Stimulated activated naive CD8-positive, alpha-beta T cell treated with anti-CD3 and anti-CD28 coated beads, Interleukin-15, amount 100 ng/mL, for 72 hours (primary cell): ENCODE results near the gene MYO5B.
A peak's percentile ranks its signal among the peaks of the same experiment; 100 is the strongest.

Source experiments
- ATAC-seq: fragments of 150-1000 bp; cut with Tn5 transposase; 2 replicates; pipeline ENCODE4 v1.10.0; 2021; ENCODE audit warnings: mild to moderate bottlenecking, moderate library complexity
- DNase-seq, 2 donors: peaks; one replicate each; pipeline ENCODE4 v3.0.0; 2021 to 2022
- H3K27ac Mint-ChIP-seq, 2 donors: one replicate each; pipeline ENCODE4 v1.8.0; 2022; ENCODE audit warnings: mild to moderate bottlenecking in 2 of 2, mixed read lengths in 2 of 2, moderate library complexity in 2 of 2
- H3K27me3 Mint-ChIP-seq: one replicate; pipeline ENCODE4 v1.8.0; 2022; ENCODE audit warnings: mixed read lengths
- H3K4me1 Mint-ChIP-seq: one replicate; pipeline ENCODE4 v1.8.0; 2022; ENCODE audit warnings: mild to moderate bottlenecking, mixed read lengths
- H3K4me3 Mint-ChIP-seq, 2 donors: one replicate each; pipeline ENCODE4 v1.8.0; 2022; ENCODE audit warnings: mild to moderate bottlenecking in 2 of 2, mixed read lengths in 2 of 2, moderate library complexity in 1 of 2
- H3K9me3 Mint-ChIP-seq, 2 donors: one replicate each; pipeline ENCODE4 v1.8.0; 2022; ENCODE audit warnings: mixed read lengths in 2 of 2

The MYO5B gene

GRCh38 chr18:50080932-50081560, 113.9 kb downstream of the MYO5B start:
- H3K4me3 Mint-ChIP-seq: no peak overlapping the region
- ATAC-seq: no peak
- no peaks in the 10 kb centered on the region for H3K9me3 Mint-ChIP-seq
- H3K27me3 Mint-ChIP-seq: peaks cover 50% of the 10 kb centered on the region
- DNase-seq: no peak
- H3K27ac Mint-ChIP-seq: no peak overlapping the region
- H3K4me1 Mint-ChIP-seq: no peaks in the 10 kb centered on the region

DNA sequence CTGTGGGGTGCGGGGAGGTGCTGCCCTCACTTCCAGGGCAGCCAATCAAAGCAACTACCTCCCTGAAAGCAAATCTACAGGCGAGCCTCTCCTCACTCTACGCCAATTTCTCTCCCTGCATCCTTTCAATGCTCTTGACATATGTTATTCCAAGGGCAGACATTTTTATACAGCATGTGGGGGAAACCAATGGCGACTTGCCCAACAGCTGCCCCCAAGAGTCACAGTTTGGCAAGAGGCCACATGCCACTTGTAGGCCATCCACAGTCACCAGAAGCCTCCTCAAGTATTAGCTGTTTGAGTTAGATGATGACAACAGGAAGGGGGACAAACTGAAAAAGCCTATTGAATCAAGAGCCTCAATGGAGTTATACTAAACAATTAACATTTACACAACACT, 114.6 kb downstream of the MYO5B start:
- H3K27me3 Mint-ChIP-seq: peaks cover 50% of the 10 kb centered on the region
- H3K4me1 Mint-ChIP-seq: no peaks in the 10 kb centered on the region
- no peaks in the 10 kb centered on the region for H3K9me3 Mint-ChIP-seq
- DNase-seq (no peak), ATAC-seq (no peak)
- no peak overlapping the region for H3K4me3 Mint-ChIP-seq
- no peak overlapping the region for H3K27ac Mint-ChIP-seq

DNA sequence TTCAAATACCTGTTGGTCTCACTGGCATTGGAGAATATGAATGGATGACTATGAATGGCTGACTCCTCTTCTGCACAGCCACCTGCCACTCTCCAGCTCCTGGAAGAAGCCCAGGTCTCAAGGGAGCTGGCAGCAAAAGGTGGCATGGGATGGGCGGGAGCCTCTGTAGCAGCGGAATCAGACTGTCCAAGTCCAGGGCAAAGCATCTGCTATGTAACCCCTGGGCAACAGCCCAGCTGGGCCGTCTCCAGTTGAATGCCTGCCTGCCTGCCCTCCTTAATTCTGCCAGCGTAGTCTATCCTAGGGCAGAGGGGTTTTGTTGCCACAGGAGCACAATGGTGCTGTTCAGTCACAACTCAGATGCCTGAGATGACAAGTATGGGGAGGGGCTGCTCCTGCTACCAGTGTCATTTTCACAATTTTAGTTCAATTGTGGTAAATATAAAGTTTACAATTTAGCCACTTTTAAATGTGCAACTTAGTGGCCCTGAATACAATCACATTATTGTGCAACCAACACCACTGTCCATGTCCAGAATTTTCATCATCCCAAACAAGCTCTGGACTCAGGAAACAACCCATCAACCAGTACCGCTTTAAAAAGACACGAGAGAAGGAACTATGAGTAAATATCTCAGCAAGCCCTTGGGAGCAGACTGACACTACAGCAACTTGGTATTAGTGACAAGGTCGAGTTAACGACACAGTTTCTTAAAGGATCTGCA, 115.2 kb downstream of the MYO5B start:
- no peak for ATAC-seq
- peaks cover 54% of the 10 kb centered on the region for H3K27me3 Mint-ChIP-seq
- no peak for DNase-seq
- no peaks in the 10 kb centered on the region for H3K9me3 Mint-ChIP-seq
- no peak overlapping the region for H3K27ac Mint-ChIP-seq
- no peaks in the 10 kb centered on the region for H3K4me1 Mint-ChIP-seq
- no peak overlapping the region for H3K4me3 Mint-ChIP-seq

DNA sequence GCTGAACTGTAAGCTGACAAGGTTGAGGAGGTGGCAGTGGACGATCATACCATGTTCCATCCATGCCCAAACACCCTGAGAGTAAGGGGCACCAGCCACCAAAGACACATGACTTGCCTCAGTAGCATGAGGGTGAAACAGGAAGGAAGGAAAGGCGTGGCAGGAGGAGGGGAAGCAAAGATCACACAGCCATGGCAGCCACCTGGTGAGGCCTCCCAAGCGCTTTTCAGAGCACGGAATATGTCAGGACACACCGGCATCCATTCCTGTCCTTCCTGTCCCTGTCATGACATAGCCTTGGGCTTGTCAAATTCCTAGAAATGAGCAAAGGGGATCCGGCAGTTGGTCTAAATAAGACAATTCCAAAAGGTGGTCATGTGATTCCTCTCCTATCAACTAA, 118.7 kb downstream of the MYO5B start:
- H3K27me3 Mint-ChIP-seq: peaks cover 56% of the 10 kb centered on the region
- DNase-seq (no peak), ATAC-seq (no peak)
- no peak overlapping the region for H3K27ac Mint-ChIP-seq
- no peak overlapping the region for H3K4me3 Mint-ChIP-seq
- H3K9me3 Mint-ChIP-seq: no peaks in the 10 kb centered on the region
- no peaks in the 10 kb centered on the region for H3K4me1 Mint-ChIP-seq

DNA sequence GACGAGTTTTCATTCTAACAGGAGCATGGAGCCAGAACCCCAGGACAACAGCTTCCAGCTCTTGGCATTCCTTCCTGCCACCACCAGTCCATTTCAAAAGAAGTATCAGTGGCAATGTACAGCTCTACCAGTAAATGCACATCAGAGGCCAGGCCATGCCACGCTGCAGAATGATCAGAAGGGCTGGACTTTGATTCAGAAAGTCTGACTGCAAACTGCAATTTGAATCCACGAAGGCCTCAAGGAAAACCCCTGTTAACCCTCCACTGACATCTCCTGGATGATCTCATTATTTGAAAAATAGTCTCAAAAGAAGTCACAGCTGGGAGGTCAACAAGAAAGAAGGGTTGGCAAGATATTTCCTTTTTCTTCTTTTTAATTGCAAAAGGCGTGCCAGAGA, 119.2 kb downstream of the MYO5B start:
- no peak for ATAC-seq
- Mint-ChIP-seq H3K27me3 (peaks cover 51% of the 10 kb centered on the region), H3K4me1 (no peaks in the 10 kb centered on the region), H3K9me3 (no peaks in the 10 kb centered on the region), H3K27ac (no peak overlapping the region), H3K4me3 (no peak overlapping the region)
- no peak for DNase-seq

DNA sequence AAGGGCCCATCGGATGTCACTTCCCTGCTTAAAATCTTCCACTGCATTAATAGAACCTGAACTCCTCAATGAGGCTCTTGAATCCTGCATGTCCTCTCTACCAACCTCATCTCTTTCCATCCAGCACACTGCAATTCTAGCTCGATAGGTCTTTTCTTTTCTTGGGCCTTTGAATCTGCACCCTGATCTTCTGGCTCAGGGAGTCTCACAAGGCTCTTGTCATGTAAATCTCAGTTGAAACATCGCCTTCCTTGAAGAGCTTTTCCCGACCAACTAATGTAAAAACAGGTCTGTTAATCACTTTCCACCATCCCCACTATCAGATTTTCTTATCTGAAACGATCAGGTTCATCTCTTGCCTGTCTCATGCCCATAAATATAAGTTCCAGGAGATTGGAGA, 120.5 kb downstream of the MYO5B start:
- Mint-ChIP-seq H3K4me1 (no peaks in the 10 kb centered on the region), H3K27ac (no peak overlapping the region), H3K9me3 (no peaks in the 10 kb centered on the region), H3K4me3 (no peak overlapping the region), H3K27me3 (peaks cover 42% of the 10 kb centered on the region)
- DNase-seq: no peak
- ATAC-seq: no peak

- no peak for DNase-seq
- H3K9me3 Mint-ChIP-seq: no peaks in the 10 kb centered on the region
- no peak for ATAC-seq
- H3K4me1 Mint-ChIP-seq: no peaks in the 10 kb centered on the region
- H3K27me3 Mint-ChIP-seq: peaks cover 43% of the 10 kb centered on the region
- H3K4me3 Mint-ChIP-seq: no peak overlapping the region
- H3K27ac Mint-ChIP-seq: peak overlapping the region in 1 of 2 donors; percentile 39
Measured at GRCh38 chr18:50073319-50073718, 121.6 kb downstream of the MYO5B start.

DNA sequence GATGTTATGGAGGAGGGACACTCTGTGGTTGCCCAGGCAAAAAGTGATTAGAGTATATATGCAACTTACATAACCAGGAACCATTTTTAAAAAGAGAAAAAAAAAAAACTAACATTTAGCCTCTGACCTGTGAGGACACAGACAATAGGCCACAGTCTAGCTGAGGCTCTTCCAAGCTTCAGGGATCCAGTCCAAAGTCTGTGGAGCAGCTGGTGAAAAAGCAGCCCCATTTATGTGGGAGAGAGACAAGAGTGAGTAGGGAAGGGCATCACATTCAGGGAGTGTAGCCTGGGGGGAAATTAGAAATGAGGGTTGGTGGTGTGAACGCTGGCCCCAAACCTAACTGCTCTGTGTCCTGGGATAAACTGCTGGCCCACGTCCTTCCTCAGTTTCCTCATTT, 122.8 kb downstream of the MYO5B start:
- no peak overlapping the region for H3K4me3 Mint-ChIP-seq
- H3K27me3 Mint-ChIP-seq: peaks cover 47% of the 10 kb centered on the region
- no peaks in the 10 kb centered on the region for H3K4me1 Mint-ChIP-seq
- ATAC-seq (no peak), DNase-seq (no peak)
- no peaks in the 10 kb centered on the region for H3K9me3 Mint-ChIP-seq
- no peak overlapping the region for H3K27ac Mint-ChIP-seq

DNA sequence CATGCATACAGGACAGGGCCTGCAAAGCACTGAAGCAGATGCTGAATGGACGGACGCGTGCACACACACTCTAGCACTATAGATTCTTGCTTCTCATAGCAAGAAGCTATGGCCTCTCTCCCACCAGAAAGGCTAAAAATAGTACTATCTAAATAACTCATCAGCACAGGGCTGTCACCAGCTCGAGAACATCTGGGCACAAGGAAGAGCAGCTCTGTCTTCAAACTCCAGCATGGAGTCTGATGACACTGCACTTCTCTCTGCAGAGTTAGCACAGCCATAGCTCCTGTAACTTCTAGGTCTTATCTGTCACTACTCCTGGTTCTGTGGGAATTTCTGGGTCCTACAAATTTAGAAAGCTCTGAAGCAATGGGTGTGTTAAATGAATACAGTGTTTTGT, 123.5 kb downstream of the MYO5B start:
- no peak overlapping the region for H3K4me3 Mint-ChIP-seq
- H3K27me3 Mint-ChIP-seq: peaks cover 52% of the 10 kb centered on the region
- no peak for ATAC-seq
- no peaks in the 10 kb centered on the region for H3K4me1 Mint-ChIP-seq
- no peak overlapping the region for H3K27ac Mint-ChIP-seq
- no peaks in the 10 kb centered on the region for H3K9me3 Mint-ChIP-seq
- no peak for DNase-seq

- no peak overlapping the region for H3K4me3 Mint-ChIP-seq
- peaks cover 64% of the 10 kb centered on the region for H3K27me3 Mint-ChIP-seq
- ATAC-seq (no peak), DNase-seq (no peak)
- no peak overlapping the region for H3K27ac Mint-ChIP-seq
- H3K4me1 Mint-ChIP-seq: no peaks in the 10 kb centered on the region
- H3K9me3 Mint-ChIP-seq: no peaks in the 10 kb centered on the region
Measured at GRCh38 chr18:50069422-50069821, 125.5 kb downstream of the MYO5B start.

- DNase-seq (no peak), ATAC-seq (no peak)
- Mint-ChIP-seq H3K4me1 (no peaks in the 10 kb centered on the region), H3K27ac (no peak overlapping the region), H3K27me3 (peaks cover 53% of the 10 kb centered on the region), H3K9me3 (no peaks in the 10 kb centered on the region), H3K4me3 (no peak overlapping the region)
Measured at GRCh38 chr18:50065527-50065926, 129.4 kb downstream of the MYO5B start.

DNA sequence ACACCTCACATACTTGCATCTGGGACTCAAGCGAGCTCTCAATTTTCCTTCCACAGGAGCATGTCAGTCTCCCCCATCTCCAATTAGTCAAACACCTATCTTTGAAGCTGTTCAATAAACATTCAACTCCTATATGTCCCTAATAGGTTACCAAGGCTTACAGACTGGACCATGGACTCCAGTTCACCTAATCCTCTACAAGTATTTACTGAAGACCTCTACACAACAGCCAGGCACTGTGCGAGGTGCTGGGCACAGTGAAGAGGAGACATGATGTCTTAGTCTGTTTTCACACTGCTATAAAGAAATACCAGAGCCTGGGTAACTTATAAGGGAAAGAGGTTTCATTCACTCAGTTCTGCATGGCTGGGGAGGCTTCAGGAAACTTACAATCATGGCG, 129.9 kb downstream of the MYO5B start:
- H3K27ac Mint-ChIP-seq: no peak overlapping the region

GRCh38 chr18:50061876-50062517, 132.9 kb downstream of the MYO5B start:
- peaks cover 46% of the 10 kb centered on the region for H3K27me3 Mint-ChIP-seq
- H3K4me3 Mint-ChIP-seq: no peak overlapping the region
- ATAC-seq (no peak), DNase-seq (no peak)
- no peak overlapping the region for H3K27ac Mint-ChIP-seq
- H3K9me3 Mint-ChIP-seq: no peaks in the 10 kb centered on the region
- no peaks in the 10 kb centered on the region for H3K4me1 Mint-ChIP-seq

More for the DNA sequence above, 129.9 kb downstream of the MYO5B start:
- Mint-ChIP-seq H3K4me3 (no peak overlapping the region), H3K9me3 (no peaks in the 10 kb centered on the region), H3K27me3 (peaks cover 53% of the 10 kb centered on the region), H3K4me1 (no peaks in the 10 kb centered on the region)
- no peak for DNase-seq
- no peak for ATAC-seq

GRCh38 chr18:50060822-50061221, 134.1 kb downstream of the MYO5B start:
- peaks cover 37% of the 10 kb centered on the region for H3K27me3 Mint-ChIP-seq
- H3K4me3 Mint-ChIP-seq: no peak overlapping the region
- no peak for DNase-seq
- H3K4me1 Mint-ChIP-seq: no peaks in the 10 kb centered on the region
- H3K27ac Mint-ChIP-seq: no peak overlapping the region
- no peaks in the 10 kb centered on the region for H3K9me3 Mint-ChIP-seq
- ATAC-seq: no peak

DNA sequence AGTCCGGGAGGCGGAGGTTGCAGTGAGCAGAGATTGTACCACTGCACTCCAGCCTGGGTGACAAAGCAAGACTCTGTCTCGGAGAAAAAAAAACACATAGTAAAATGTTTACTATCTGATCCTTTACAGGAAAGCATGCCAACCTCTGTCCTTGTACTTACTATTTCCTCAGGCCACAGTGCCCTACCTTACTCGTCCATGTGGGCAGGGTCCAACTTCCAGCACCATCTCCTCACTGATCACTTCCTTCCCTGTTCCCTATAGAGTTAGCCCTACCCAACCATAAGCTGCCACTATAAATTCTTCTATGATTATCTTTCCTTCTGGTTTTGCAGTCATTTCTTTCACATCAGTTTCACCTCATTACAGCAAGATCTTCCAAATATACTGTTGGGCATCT, 136.2 kb downstream of the MYO5B start:
- Mint-ChIP-seq H3K4me3 (no peak overlapping the region), H3K9me3 (peaks cover 0 to 5% of the 10 kb centered on the region in 2 donors), H3K27ac (no peak overlapping the region), H3K4me1 (no peaks in the 10 kb centered on the region), H3K27me3 (peaks cover 37% of the 10 kb centered on the region)
- ATAC-seq: no peak
- DNase-seq: no peak

DNA sequence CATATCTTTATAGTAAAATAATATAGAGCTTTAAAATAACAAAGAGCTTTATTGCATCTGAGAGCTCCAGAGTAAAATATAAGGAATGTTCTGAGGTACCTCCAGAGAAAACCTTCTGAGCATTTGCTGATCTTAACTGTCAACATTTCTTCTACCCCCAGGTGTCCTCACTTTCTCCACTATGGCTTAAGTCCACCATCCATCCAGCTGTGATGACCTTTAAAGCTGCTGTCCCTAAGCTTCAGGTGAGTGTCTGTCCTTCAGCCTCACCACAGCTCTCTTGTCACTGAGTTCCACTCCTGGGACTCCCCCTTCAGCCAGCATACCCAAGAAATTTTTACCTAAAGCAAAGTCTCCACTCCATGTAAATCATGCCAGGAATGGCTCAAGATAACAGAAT, 137.9 kb downstream of the MYO5B start:
- H3K4me3 Mint-ChIP-seq: no peak overlapping the region
- no peaks in the 10 kb centered on the region for H3K4me1 Mint-ChIP-seq
- no peak overlapping the region for H3K27ac Mint-ChIP-seq
- DNase-seq (no peak), ATAC-seq (no peak)
- H3K9me3 Mint-ChIP-seq: peaks cover 0 to 8% of the 10 kb centered on the region in 2 donors
- peaks cover 38% of the 10 kb centered on the region for H3K27me3 Mint-ChIP-seq
